Right renal pelvis (tissue), 4 donors: ENCODE results near the gene IFNB1. TPM values are rescaled to one million over a fixed set of nuclear protein-coding genes. Genes with fewer than 3 reads are reported as not detected.

Experiments used
- DNase-seq, 4 donors: peaks; one replicate each; pipeline ENCODE4 v3.0.0-alpha.2; 2013; ENCODE audit warnings: low read depth in 4 of 4, low spot score in 3 of 4, missing footprints in 1 of 4
- polyA plus RNA-seq, 4 donors: library from polyadenylated mRNA; unstranded; fragments of 120-200 nt; gene quantifications; one replicate each; pipeline ENCODE4 v1.2.1, GENCODE V29; 2013; ENCODE audit not compliant: insufficient read length in 4 of 4

IFNB1 gene
- polyA plus RNA-seq, 4 donors = not detected

- DNase-seq = no peak
Measured at GRCh38 chr9:21070906-21071305, 6.8 kb downstream of the IFNB1 start.

GRCh38 chr9:21070171-21070571, 7.6 kb downstream of the IFNB1 start:
- DNase-seq = peak; percentile 4 to 30 (median 18)

GRCh38 chr9:21060919-21061561, 16.7 kb downstream of the IFNB1 start:
- no peak for DNase-seq

- DNase-seq = no peak
Measured at GRCh38 chr9:21056931-21057330, 20.8 kb downstream of the IFNB1 start.

- no peak for DNase-seq
Measured at GRCh38 chr9:21053851-21054250, 23.9 kb downstream of the IFNB1 start.

- no peak for DNase-seq
Measured at GRCh38 chr9:21047281-21047691, 30.5 kb downstream of the IFNB1 start.

- no peak for DNase-seq
Measured at GRCh38 chr9:21043841-21044240, 33.9 kb downstream of the IFNB1 start.

- no peak for DNase-seq
Measured at GRCh38 chr9:21042466-21042865, 35.3 kb downstream of the IFNB1 start.

GRCh38 chr9:21039302-21039701, 38.4 kb downstream of the IFNB1 start:
- no peak for DNase-seq

GRCh38 chr9:21037278-21037677, 40.5 kb downstream of the IFNB1 start:
- no peak for DNase-seq

GRCh38 chr9:21031808-21032183, 45.9 kb downstream of the IFNB1 start:
- no peak for DNase-seq

GRCh38 chr9:21031091-21031807, 46.5 kb downstream of the IFNB1 start, which contains the start of gene HACD4:
Gene HACD4 (minus strand): TSS chr9:21031640. CDS start chr9:21031590, 50 bp downstream.
- peak; percentile 22 to 36 (median 30) for DNase-seq

- DNase-seq = peak in 2 of 4 donors; percentile 4 to 8
Measured at GRCh38 chr9:21030389-21031035, 47.2 kb downstream of the IFNB1 start.

GRCh38 chr9:21029661-21030060, 48.1 kb downstream of the IFNB1 start:
- no peak for DNase-seq

GRCh38 chr9:21028466-21028865, 49.3 kb downstream of the IFNB1 start:
- DNase-seq = no peak

- no peak for DNase-seq
Measured at GRCh38 chr9:21027295-21027694, 50.4 kb downstream of the IFNB1 start.

Other genes starting within 250 kb of the IFNB1 start
- 1 to 10 TPM; 2.8 to 3.7 (median 3.4) TPM for gene HACD4, start 46.3 kb downstream of the IFNB1 start, polyA plus RNA-seq
- gene IFNW1, start 63.9 kb upstream of the IFNB1 start, polyA plus RNA-seq = not detected
- gene IFNA21, start 88.7 kb upstream of the IFNB1 start, polyA plus RNA-seq = not detected
- gene IFNA4, start 109.6 kb upstream of the IFNB1 start, polyA plus RNA-seq = under 1 TPM in 1 of 4 donors, not detected in 3; 0.21 TPM
- not detected for gene IFNA7, start 124.3 kb upstream of the IFNB1 start, polyA plus RNA-seq
- gene IFNA10, start 129.2 kb upstream of the IFNB1 start, polyA plus RNA-seq = not detected
- not detected for gene IFNA16, start 139.4 kb upstream of the IFNB1 start, polyA plus RNA-seq
- gene IFNA17, start 150.3 kb upstream of the IFNB1 start, polyA plus RNA-seq = not detected
- gene IFNA14, start 162.1 kb upstream of the IFNB1 start, polyA plus RNA-seq = not detected
- gene IFNA5, start 227.4 kb upstream of the IFNB1 start, polyA plus RNA-seq = not detected